ENCODE results near the gene ZBED4.

ZBED4 gene

GRCh38 chr22:49929211-49929979 lies 75.8 kb downstream of the ZBED4 start:
- H3K4me1 ChIP-seq (ENCODE audit: control insufficient read depth, insufficient read depth, low read length): peaks cover 20% of the 10 kb centered on the region
- H3K9ac ChIP-seq (ENCODE audit: low read depth, low read length): no peak overlapping the region
- no peak overlapping the region for H3K4me3 ChIP-seq (ENCODE audit: low read length)

GRCh38 chr22:49929994-49930575 lies 76.4 kb downstream of the ZBED4 start:
- peaks cover 10% of the 10 kb centered on the region for H3K36me3 ChIP-seq (ENCODE audit: insufficient read depth, low read length)
- H3K9me3 ChIP-seq (replicated peaks; ENCODE audit: low read length): no peaks in the 10 kb centered on the region
- H3K4me2 ChIP-seq (ENCODE audit: low read length): no peak overlapping the region
- H3K4me1 ChIP-seq (ENCODE audit: control insufficient read depth, insufficient read depth, low read length): peaks cover 27% of the 10 kb centered on the region
- no peak overlapping the region for H3K9ac ChIP-seq (ENCODE audit: low read depth, low read length)
- H3K4me3 ChIP-seq (ENCODE audit: low read length): no peak overlapping the region
- no peaks in the 10 kb centered on the region for H3K27me3 ChIP-seq (ENCODE audit: control insufficient read depth, insufficient read depth, low read length)

More at GRCh38 chr22:49929211-49929979, 75.8 kb downstream of the ZBED4 start:
- Histone ChIP-seq H3K9me3 (replicated peaks; ENCODE audit: low read length) (no peaks in the 10 kb centered on the region), H3K27me3 (ENCODE audit: control insufficient read depth, insufficient read depth, low read length) (no peaks in the 10 kb centered on the region), H3K36me3 (ENCODE audit: insufficient read depth, low read length) (peaks cover 11% of the 10 kb centered on the region), H3K4me2 (ENCODE audit: low read length) (peak overlapping the region; percentile 49)

GRCh38 chr22:49930596-49931412 lies 77.2 kb downstream of the ZBED4 start:
- Histone ChIP-seq H3K4me2 (ENCODE audit: low read length) (no peak overlapping the region), H3K4me3 (ENCODE audit: low read length) (no peak overlapping the region), H3K9me3 (replicated peaks; ENCODE audit: low read length) (no peaks in the 10 kb centered on the region), H3K4me1 (ENCODE audit: control insufficient read depth, insufficient read depth, low read length) (peaks cover 27% of the 10 kb centered on the region), H3K9ac (ENCODE audit: low read depth, low read length) (no peak overlapping the region), H3K36me3 (ENCODE audit: insufficient read depth, low read length) (peaks cover 4% of the 10 kb centered on the region), H3K27me3 (ENCODE audit: control insufficient read depth, insufficient read depth, low read length) (no peaks in the 10 kb centered on the region)

GRCh38 chr22:49933236-49934159 lies 79.9 kb downstream of the ZBED4 start:
- Histone ChIP-seq H3K9me3 (replicated peaks; ENCODE audit: low read length) (no peaks in the 10 kb centered on the region), H3K4me2 (ENCODE audit: low read length) (peak overlapping the region; percentile 78), H3K27me3 (ENCODE audit: control insufficient read depth, insufficient read depth, low read length) (no peaks in the 10 kb centered on the region), H3K4me1 (ENCODE audit: control insufficient read depth, insufficient read depth, low read length) (peaks cover 49% of the 10 kb centered on the region), H3K9ac (ENCODE audit: low read depth, low read length) (peak overlapping the region; percentile 4), H3K4me3 (ENCODE audit: low read length) (peak overlapping the region; percentile 47), H3K36me3 (ENCODE audit: insufficient read depth, low read length) (no peaks in the 10 kb centered on the region)

- H3K9me3 ChIP-seq (replicated peaks; ENCODE audit: low read length): no peaks in the 10 kb centered on the region
- H3K4me3 ChIP-seq (ENCODE audit: low read length): peak overlapping the region; percentile 60
- H3K9ac ChIP-seq (ENCODE audit: low read depth, low read length): peak overlapping the region; percentile 63
- peaks cover 50% of the 10 kb centered on the region for H3K4me1 ChIP-seq (ENCODE audit: control insufficient read depth, insufficient read depth, low read length)
- no peaks in the 10 kb centered on the region for H3K36me3 ChIP-seq (ENCODE audit: insufficient read depth, low read length)
- H3K4me2 ChIP-seq (ENCODE audit: low read length): peak overlapping the region; percentile 78
- no peaks in the 10 kb centered on the region for H3K27me3 ChIP-seq (ENCODE audit: control insufficient read depth, insufficient read depth, low read length)
Observed at GRCh38 chr22:49934160-49934890, 80.7 kb downstream of the ZBED4 start.

GRCh38 chr22:49934891-49935557 lies 81.4 kb downstream of the ZBED4 start:
- peaks cover 56% of the 10 kb centered on the region for H3K4me1 ChIP-seq (ENCODE audit: control insufficient read depth, insufficient read depth, low read length)
- peak overlapping the region; percentile 63 for H3K9ac ChIP-seq (ENCODE audit: low read depth, low read length)
- no peaks in the 10 kb centered on the region for H3K9me3 ChIP-seq (replicated peaks; ENCODE audit: low read length)
- no peaks in the 10 kb centered on the region for H3K36me3 ChIP-seq (ENCODE audit: insufficient read depth, low read length)
- H3K4me3 ChIP-seq (ENCODE audit: low read length): peak overlapping the region; percentile 60
- H3K4me2 ChIP-seq (ENCODE audit: low read length): peak overlapping the region; percentile 78
- no peaks in the 10 kb centered on the region for H3K27me3 ChIP-seq (ENCODE audit: control insufficient read depth, insufficient read depth, low read length)

GRCh38 chr22:49935561-49935960 lies 81.9 kb downstream of the ZBED4 start:
- H3K4me1 ChIP-seq (ENCODE audit: control insufficient read depth, insufficient read depth, low read length): peaks cover 56% of the 10 kb centered on the region
- no peak overlapping the region for H3K4me3 ChIP-seq (ENCODE audit: low read length)
- H3K9me3 ChIP-seq (replicated peaks; ENCODE audit: low read length): no peaks in the 10 kb centered on the region
- no peak overlapping the region for H3K9ac ChIP-seq (ENCODE audit: low read depth, low read length)
- H3K27me3 ChIP-seq (ENCODE audit: control insufficient read depth, insufficient read depth, low read length): no peaks in the 10 kb centered on the region
- no peak overlapping the region for H3K4me2 ChIP-seq (ENCODE audit: low read length)
- H3K36me3 ChIP-seq (ENCODE audit: insufficient read depth, low read length): no peaks in the 10 kb centered on the region

GRCh38 chr22:49936018-49936972 lies 82.7 kb downstream of the ZBED4 start:
- H3K36me3 ChIP-seq (ENCODE audit: insufficient read depth, low read length): no peaks in the 10 kb centered on the region
- no peaks in the 10 kb centered on the region for H3K9me3 ChIP-seq (replicated peaks; ENCODE audit: low read length)
- peak overlapping the region; percentile 61 for H3K4me2 ChIP-seq (ENCODE audit: low read length)
- no peak overlapping the region for H3K9ac ChIP-seq (ENCODE audit: low read depth, low read length)
- no peaks in the 10 kb centered on the region for H3K27me3 ChIP-seq (ENCODE audit: control insufficient read depth, insufficient read depth, low read length)
- no peak overlapping the region for H3K4me3 ChIP-seq (ENCODE audit: low read length)
- H3K4me1 ChIP-seq (ENCODE audit: control insufficient read depth, insufficient read depth, low read length): peaks cover 53% of the 10 kb centered on the region

- no peak overlapping the region for H3K9ac ChIP-seq (ENCODE audit: low read depth, low read length)
- no peak overlapping the region for H3K4me3 ChIP-seq (ENCODE audit: low read length)
- H3K4me1 ChIP-seq (ENCODE audit: control insufficient read depth, insufficient read depth, low read length): peaks cover 53% of the 10 kb centered on the region
Observed at GRCh38 chr22:49936973-49937757, 83.5 kb downstream of the ZBED4 start.

More at GRCh38 chr22:49936973-49937757, 83.5 kb downstream of the ZBED4 start:
- Histone ChIP-seq H3K36me3 (ENCODE audit: insufficient read depth, low read length) (no peaks in the 10 kb centered on the region), H3K4me2 (ENCODE audit: low read length) (no peak overlapping the region), H3K9me3 (replicated peaks; ENCODE audit: low read length) (no peaks in the 10 kb centered on the region), H3K27me3 (ENCODE audit: control insufficient read depth, insufficient read depth, low read length) (no peaks in the 10 kb centered on the region)
